Upper lobe of left lung (tissue), 6 donors: Measurements from ENCODE around the gene JMJD8. TPM values are rescaled to one million over a fixed set of nuclear protein-coding genes. Genes with fewer than 3 reads are reported as not detected.
A peak's percentile ranks its signal among the peaks of the same experiment; 100 is the strongest.

Source experiments
- ATAC-seq, 2 donors: fragments of 200-7000 bp; cut with Tn5 transposase; one replicate each; pipeline ENCODE4 v1.9.1; 2022; ENCODE audit warnings: mild to moderate bottlenecking in 2 of 2, moderate library complexity in 2 of 2; ENCODE audit not compliant: low FRiP score in 2 of 2
- DNase-seq, 2 donors: peaks; one replicate each; pipeline ENCODE4 v3.0.0-alpha.2; 2019 to 2020
- H3K27ac ChIP-seq, 4 donors: fragments of 200-600 bp; sonication (generic); one replicate each; pipeline ENCODE4 v1.5.1; 2016 to 2019
- H3K27me3 ChIP-seq, 4 donors: fragments of 200-600 bp; sonication (generic); one replicate each; pipeline ENCODE4 v1.5.1; 2017 to 2019
- H3K36me3 ChIP-seq, 4 donors: fragments of 200-600 bp; sonication (generic); one replicate each; pipeline ENCODE4 v1.5.1; 2016 to 2019
- H3K4me1 ChIP-seq, 4 donors: fragments of 200-600 bp; sonication (generic); one replicate each; pipeline ENCODE4 v1.5.1; 2018 to 2019
- H3K4me3 ChIP-seq, 4 donors: fragments of 200-600 bp; sonication (generic); one replicate each; pipeline ENCODE4 v1.5.1; 2017 to 2019; ENCODE audit warnings: mild to moderate bottlenecking in 2 of 4, moderate library complexity in 1 of 4
- H3K9me3 ChIP-seq, 4 donors: fragments of 200-600 bp; sonication (generic); one replicate each; pipeline ENCODE4 v1.5.1; 2018 to 2019
- CTCF ChIP-seq, 6 experiments: fragments of 450-650 bp in 4 of 6; fragments of 200-600 bp in 2 of 6; sonication (generic) in 2 of 6; IDR thresholded peaks; one replicate each; pipeline ENCODE4 v1.5.1; 2016 to 2019; ENCODE audit warnings: antibody characterized with exemption in 6 of 6
- EP300 ChIP-seq, 4 donors: sonication (generic); formaldehyde crosslinking; IDR thresholded peaks; one replicate each; pipeline ENCODE4 v1.5.1; 2017; ENCODE audit warnings: antibody characterized with exemption in 4 of 4, control low read depth in 2 of 4
- POLR2A ChIP-seq, 4 donors: fragments of 450-650 bp; IDR thresholded peaks; one replicate each; pipeline ENCODE4 v1.5.1; 2016 to 2017; ENCODE audit warnings: antibody characterized with exemption in 4 of 4, mild to moderate bottlenecking in 2 of 4
- POLR2AphosphoS5 ChIP-seq, 2 donors: sonication (generic); formaldehyde crosslinking; IDR thresholded peaks; one replicate each; pipeline ENCODE4 v1.5.1; 2017; ENCODE audit warnings: antibody characterized with exemption in 2 of 2
- WGBS, 2 donors: methylation state at CpG; one replicate each; pipeline ENCODE4 v1.1.5; 2017 to 2018; 5-methylcytosine and 5-hydroxymethylcytosine counted together
- total RNA-seq, 6 donors: library from RNA; depleted of rRNA in 4 of 6; stranded (reverse); fragments of >200 nt in 4 of 6; gene quantifications; one replicate each; pipeline versions ENCODE4 v1.1.0 to v1.2.1, GENCODE V29; 2016 to 2021
- donor health status: DM: no; HTN: no; CAD: no; lungs with moderate emphysema.
- donor health status: DM: no; HTN: yes; CAD: no; lungs with severe emphysema.

The JMJD8 gene
- total RNA-seq, 6 donors from 2014 or later = 60.0 to 109 (median 65.5) TPM

GRCh38 chr16:718389-718788, 34.3 kb upstream of the JMJD8 start:
- Histone ChIP-seq H3K4me3 (no peak overlapping the region), H3K27ac (no peak overlapping the region), H3K27me3 (peaks cover 0 to 10% (median 0%) of the 10 kb centered on the region in 4 donors), H3K4me1 (peaks cover 34 to 57% (median 48%) of the 10 kb centered on the region in 4 donors), H3K36me3 (peaks cover 0 to 3% (median 0%) of the 10 kb centered on the region in 4 donors), H3K9me3 (no peaks in the 10 kb centered on the region)
- no peak for TF ChIP-seq POLR2A (IDR thresholded peaks at IDR 0.05)
- no peak for TF ChIP-seq EP300 (IDR thresholded peaks at IDR 0.05)
- TF ChIP-seq CTCF (IDR thresholded peaks at IDR 0.05) = no peak
- no peak for TF ChIP-seq POLR2AphosphoS5 (IDR thresholded peaks at IDR 0.05)
- ATAC-seq (no peak), DNase-seq (peak in 1 of 2 donors; percentile 55)
- 78 to 95% methylated on average over 8 to 9 of the region's 9 CpGs for WGBS, 2 donors

GRCh38 chr16:717450-718245, 33.5 kb upstream of the JMJD8 start:
- Histone ChIP-seq H3K9me3 (no peaks in the 10 kb centered on the region), H3K4me3 (no peak overlapping the region), H3K27me3 (peaks cover 0 to 10% (median 0%) of the 10 kb centered on the region in 4 donors), H3K36me3 (no peaks in the 10 kb centered on the region), H3K4me1 (peaks cover 34 to 54% (median 48%) of the 10 kb centered on the region in 4 donors), H3K27ac (no peak overlapping the region)
- 86 to 89% methylated on average over 10 to 32 of the region's 32 CpGs for WGBS, 2 donors
- no peak for TF ChIP-seq EP300 (IDR thresholded peaks at IDR 0.05)
- TF ChIP-seq POLR2AphosphoS5 (IDR thresholded peaks at IDR 0.05) = no peak
- TF ChIP-seq POLR2A (IDR thresholded peaks at IDR 0.05) = no peak
- no peak for TF ChIP-seq CTCF (IDR thresholded peaks at IDR 0.05)
- DNase-seq (peak in 1 of 2 donors; percentile 82), ATAC-seq (no peak)

- peaks cover 34 to 53% (median 43%) of the 10 kb centered on the region in 4 donors for H3K4me1 ChIP-seq
- H3K27me3 ChIP-seq = peaks cover 0 to 10% (median under 1%) of the 10 kb centered on the region in 4 donors
- no peak overlapping the region for H3K4me3 ChIP-seq
- H3K36me3 ChIP-seq = no peaks in the 10 kb centered on the region
- WGBS, 2 donors = 92 to 100% methylated on average over 1 to 13 of the region's 29 CpGs
- ATAC-seq = no peak
- no peaks in the 10 kb centered on the region for H3K9me3 ChIP-seq
- TF ChIP-seq POLR2AphosphoS5 (IDR thresholded peaks at IDR 0.05) (no peak), EP300 (IDR thresholded peaks at IDR 0.05) (no peak), POLR2A (IDR thresholded peaks at IDR 0.05) (no peak), CTCF (IDR thresholded peaks at IDR 0.05) (no peak)
- no peak overlapping the region for H3K27ac ChIP-seq
- DNase-seq = peak in 1 of 2 donors; percentile 78
These were observed 32.7 kb upstream of the JMJD8 start for GRCh38 chr16:716768-717325.

- 17 to 34% methylated on average over 9 to 12 of the region's 12 CpGs for WGBS, 2 donors
- DNase-seq = peak in 1 of 2 donors; percentile 68
- Histone ChIP-seq H3K27ac (no peak overlapping the region), H3K4me1 (peaks cover 31 to 47% (median 40%) of the 10 kb centered on the region in 4 donors), H3K36me3 (no peaks in the 10 kb centered on the region), H3K9me3 (no peaks in the 10 kb centered on the region), H3K27me3 (peaks cover 0 to 11% (median 2%) of the 10 kb centered on the region in 4 donors), H3K4me3 (peak overlapping the region in 3 of 4 donors; percentile 82 to 93 (median 86))
- TF ChIP-seq POLR2A (IDR thresholded peaks at IDR 0.05) (no peak), CTCF (IDR thresholded peaks at IDR 0.05) (no peak), POLR2AphosphoS5 (IDR thresholded peaks at IDR 0.05) (no peak), EP300 (IDR thresholded peaks at IDR 0.05) (no peak)
- ATAC-seq = no peak
These were observed 32.0 kb upstream of the JMJD8 start for GRCh38 chr16:716200-716568.
